HCT116 (cell line): Measurements from ENCODE around the gene FERMT3. TPM values are rescaled to one million over a fixed set of nuclear protein-coding genes. Genes with fewer than 3 reads are reported as not detected.

ENCODE experiments used
- ATAC-seq: fragments of 200-7000 bp; cut with Tn5 transposase; 2 replicates; pipeline ENCODE4 v1.9.1; 2020; ENCODE audit warnings: mild to moderate bottlenecking, moderate library complexity
- BruUV-seq: library from RNA; stranded (reverse); fragments of 400-500 nt; replicated peaks from 2 replicates; lab custom pipeline; 2021; lab: Mats Ljungman, UMichigan
- CTCF ChIA-PET: fragments of 300-600 bp; sonication (Branson Sonifier 250); formaldehyde crosslinking; loops from one replicate; lab custom pipeline; 2021; ENCODE audit warnings: antibody characterized with exemption; lab: Charles Lee
- POLR2A ChIA-PET: fragments of 300-600, 350-600 bp; sonication (Branson Sonifier 250); formaldehyde crosslinking; loops from one replicate; lab custom pipeline; 2021; ENCODE audit warnings: antibody characterized with exemption; lab: Charles Lee
- RAD21 ChIA-PET, 2 experiments: fragments of 300-600 bp; sonication (Branson Sonifier 250); formaldehyde crosslinking; loops; one replicate each; lab custom pipeline; 2023; ENCODE audit warnings: low total read pairs in 2 of 2; ENCODE audit not compliant: uncharacterized antibody in 2 of 2, unreplicated experiment in 2 of 2, low non-redundant PET in 1 of 2; lab: Charles Lee
- DNase-seq: peaks from one replicate; pipeline ENCODE4 v3.0.0-alpha.2; 2010; ENCODE audit warnings: low read depth, low spot score
- H2AFZ ChIP-seq: fragments of 200-600 bp; shearing (Covaris generic), sonication (generic); 2 replicates; pipeline ENCODE4 v1.6.1; 2017; ENCODE audit warnings: low read depth, mixed run types, mixed read lengths, antibody characterized with exemption, low read length; ENCODE audit not compliant: poor library complexity, severe bottlenecking
- H3K27ac ChIP-seq: 2 replicates; pipeline ENCODE4 v1.5.1; 2012; ENCODE audit warnings: low read depth, low read length
- H3K27me3 ChIP-seq: fragments of 200-600 bp; sonication (generic); 2 replicates; pipeline ENCODE4 v1.6.1; 2016; ENCODE audit warnings: mixed run types, low read length, mixed read lengths; ENCODE audit not compliant: insufficient read depth
- H3K36me3 ChIP-seq, 2 experiments: fragments of 200-500 bp in 1 of 2; fragments of 200-600 bp in 1 of 2; sonication (Bioruptor generic) in 1 of 2; sonication (generic) in 1 of 2; 2 replicates each; pipeline versions ENCODE4 v1.5.1 to v1.6.1; 2014 to 2016; ENCODE audit warnings: low read length in 2 of 2, inconsistent platforms in 1 of 2, mixed read lengths in 1 of 2, mixed run types in 1 of 2; ENCODE audit not compliant: insufficient read depth in 2 of 2, control insufficient read depth in 1 of 2
- H3K4me1 ChIP-seq, 2 experiments: fragments of 200-600 bp in 1 of 2; sonication (generic) in 1 of 2; 2 replicates each; pipeline versions ENCODE4 v1.5.1 to v1.6.1; 2012 to 2017; ENCODE audit warnings: low read length in 2 of 2, inconsistent platforms in 1 of 2, mild to moderate bottlenecking in 1 of 2, mixed read lengths in 1 of 2, mixed run types in 1 of 2, moderate library complexity in 1 of 2; ENCODE audit not compliant: insufficient read depth in 2 of 2, control insufficient read depth in 1 of 2
- H3K4me2 ChIP-seq: fragments of 200-600 bp; sonication (generic); 2 replicates; pipeline ENCODE4 v1.6.1; 2017; ENCODE audit warnings: mixed run types, low read length, mixed read lengths
- H3K4me3 ChIP-seq, 2 experiments: fragments of 200-600 bp in 1 of 2; sonication (generic) in 1 of 2; replicated peaks in 1 of 2; 2 replicates each; pipeline ENCODE4 v1.5.1; 2011 to 2016; ENCODE audit warnings: low read length in 2 of 2, control low read depth in 1 of 2, low read depth in 1 of 2, mild to moderate bottlenecking in 1 of 2, mixed read lengths in 1 of 2, mixed run types in 1 of 2
- H3K79me2 ChIP-seq: fragments of 200-600 bp; sonication (generic); 2 replicates; pipeline ENCODE4 v1.6.1; 2017; ENCODE audit warnings: mild to moderate bottlenecking, mixed run types, low read length, moderate library complexity, mixed read lengths; ENCODE audit not compliant: insufficient read depth
- H3K9ac ChIP-seq: fragments of 200-600 bp; sonication (generic); 2 replicates; pipeline ENCODE4 v1.6.1; 2016; ENCODE audit warnings: low read length, mixed read lengths
- H3K9me2 ChIP-seq: fragments of 200-600 bp; sonication (generic), shearing (Covaris generic); 2 replicates; pipeline ENCODE4 v1.6.1; 2017; ENCODE audit warnings: mixed run types, mild to moderate bottlenecking, moderate library complexity; ENCODE audit not compliant: insufficient read depth
- H3K9me3 ChIP-seq, 2 experiments: fragments of 200-500 bp in 1 of 2; fragments of 200-600 bp in 1 of 2; sonication (Bioruptor generic) in 1 of 2; sonication (generic) in 1 of 2; 2 replicates each; pipeline ENCODE4 v1.6.1; 2014 to 2017; ENCODE audit warnings: low read length in 2 of 2, mixed read lengths in 2 of 2, inconsistent platforms in 1 of 2, low read depth in 1 of 2, mild to moderate bottlenecking in 1 of 2, mixed run types in 1 of 2, moderate library complexity in 1 of 2; ENCODE audit not compliant: control insufficient read depth in 1 of 2, insufficient read depth in 1 of 2
- H4K20me1 ChIP-seq: fragments of 200-600 bp; sonication (generic), shearing (Covaris generic); 2 replicates; pipeline ENCODE4 v1.6.1; 2017; ENCODE audit warnings: mixed run types, mild to moderate bottlenecking, moderate library complexity; ENCODE audit not compliant: insufficient read depth
- ATF3 ChIP-seq: IDR thresholded peaks from 2 replicates; pipeline ENCODE4 v1.6.1; 2012
- CEBPB ChIP-seq: IDR thresholded peaks from 2 replicates; pipeline ENCODE4 v1.6.1; 2012; ENCODE audit warnings: low read depth
- EGR1 ChIP-seq: IDR thresholded peaks from 2 replicates; pipeline ENCODE4 v1.6.1; 2012; ENCODE audit warnings: low read depth
- FOSL1 ChIP-seq: IDR thresholded peaks from 2 replicates; pipeline ENCODE4 v1.6.1; 2012; ENCODE audit warnings: low read depth
- MAX ChIP-seq: IDR thresholded peaks from 2 replicates; pipeline ENCODE4 v1.6.1; 2012
- POLR2A ChIP-seq: IDR thresholded peaks from 2 replicates; pipeline ENCODE4 v1.7.0; 2011; ENCODE audit warnings: borderline replicate concordance; ENCODE audit not compliant: insufficient read depth, insufficient read length; ENCODE audit errors: extremely low read depth
- POLR2AphosphoS5 ChIP-seq: IDR thresholded peaks from 2 replicates; pipeline ENCODE4 v1.6.1; 2011; ENCODE audit warnings: mild to moderate bottlenecking, low read depth, low read length, moderate library complexity
- RAD21 ChIP-seq: IDR thresholded peaks from 2 replicates; pipeline ENCODE4 v1.6.1; 2012; ENCODE audit warnings: low read depth, mild to moderate bottlenecking
- SIN3A ChIP-seq: IDR thresholded peaks from 2 replicates; pipeline ENCODE4 v1.6.1; 2012; ENCODE audit warnings: low read depth
- SP1 ChIP-seq: IDR thresholded peaks from 2 replicates; pipeline ENCODE4 v1.6.1; 2012; ENCODE audit warnings: low read depth
- SRF ChIP-seq: IDR thresholded peaks from 2 replicates; pipeline ENCODE4 v1.6.1; 2012; ENCODE audit warnings: low read depth
- TCF7L2 ChIP-seq: IDR thresholded peaks from 2 replicates; pipeline ENCODE4 v1.7.0; 2011; ENCODE audit warnings: borderline replicate concordance, inconsistent platforms; ENCODE audit not compliant: insufficient read depth, insufficient read length; ENCODE audit errors: extremely low read depth
- YY1 ChIP-seq: IDR thresholded peaks from 2 replicates; pipeline ENCODE4 v1.6.1; 2011; ENCODE audit warnings: low read length, low read depth, moderate library complexity, mild to moderate bottlenecking; ENCODE audit not compliant: insufficient replicate concordance; ENCODE audit errors: extremely low read depth
- ZBTB33 ChIP-seq: IDR thresholded peaks from 2 replicates; pipeline ENCODE4 v1.6.1; 2011; ENCODE audit warnings: mild to moderate bottlenecking, low read length, moderate library complexity; ENCODE audit not compliant: insufficient replicate concordance; ENCODE audit errors: extremely low read depth
- ZFX ChIP-seq: fragments of 450-650 bp; IDR thresholded peaks from 2 replicates; pipeline ENCODE4 v1.6.1; 2017
- intact Hi-C: fragments of 100-400 bp; cut with micrococcal nuclease; formaldehyde crosslinking; loops from 2 replicates; pipeline ENCODE4 v1.10.0; 2022
- total RNA-seq: library from RNA; stranded (reverse); gene quantifications from one replicate; pipeline ENCODE4 v1.2.1, GENCODE V29; 2021; ENCODE audit not compliant: unreplicated experiment

FERMT3 gene
- total RNA-seq, 1 experiment from 2014 or later = 4.3 TPM

- Histone ChIP-seq H3K9me2 (no peaks in the 10 kb centered on the region), H4K20me1 (no peaks in the 10 kb centered on the region), H3K79me2 (peaks cover 16% of the 10 kb centered on the region), H3K4me2 (peak within 1 kb of the TSS; percentile 99), H2AFZ (no peak within 1 kb of the TSS), H3K9me3 (no peaks in the 10 kb centered on the region), H3K36me3 (no peaks in the 10 kb centered on the region), H3K4me1 (peaks cover 27 to 67% of the 10 kb centered on the region in 2 experiments), H3K27ac (peak within 1 kb of the TSS; percentile 61), H3K4me3 (peak within 1 kb of the TSS; percentile 71 to 89), H3K9ac (peak within 1 kb of the TSS; percentile 88), H3K27me3 (no peaks in the 10 kb centered on the region)
- BruUV-seq = no TSS peak
- RAD21 ChIA-PET = no interaction called here
- CTCF ChIA-PET = no interaction called here
- peak; percentile 89 for DNase-seq
- POLR2A ChIA-PET = interaction anchor here (1.1 to 1.2 kb wide), 2 partner anchors 9 to 53 kb away, joined by 3 to 4 read pairs; no protein-coding TSS in a partner anchor
- intact Hi-C loops = no loop called here
- peak; percentile 41 for ATAC-seq
- peak; percentile 61; the same call in 1 of the 2 replicates for TF ChIP-seq ZFX
- no peak for TF ChIP-seq RAD21
- TF ChIP-seq SIN3A = no peak
- no peak for TF ChIP-seq MAX
- TF ChIP-seq CEBPB = no peak
- no peak for TF ChIP-seq ATF3
- TF ChIP-seq EGR1 = no peak
- no peak for TF ChIP-seq TCF7L2
- TF ChIP-seq POLR2A = no peak
- TF ChIP-seq ZBTB33 = peak; percentile 5
- peak; percentile 79 for TF ChIP-seq YY1
- TF ChIP-seq FOSL1 = no peak
- peak; percentile 84 for TF ChIP-seq POLR2AphosphoS5
- TF ChIP-seq SRF = no peak
- TF ChIP-seq SP1 = no peak
Observed at GRCh38 chr11:64230171-64230984, 23.9 kb downstream of the FERMT3 start, which contains the start of gene DNAJC4. TSS of gene DNAJC4 (plus strand) at chr11:64230548. CDS start at chr11:64230855, 307 bp downstream.
